Activated CD4-positive, CD25-positive, alpha-beta regulatory T cell treated with anti-CD3 and anti-CD28 coated beads, Interleukin-2, amount 50 U/mL, for 72 hours (primary cell): Measurements from ENCODE around the gene FBXO24.
A peak's percentile ranks its signal among the peaks of the same experiment; 100 is the strongest.
"Not testable (repeated sequence)": the region's sequence is repeated elsewhere in the genome, so short reads cannot be mapped to it uniquely, and the experiment has no call there.

Experiments used
- DNase-seq: peaks from one replicate; pipeline ENCODE4 v3.0.0; 2021

Gene FBXO24

GRCh38 chr7:100561491-100562194, 24.5 kb upstream of the FBXO24 start:
- DNase-seq, result no peak

DNA sequence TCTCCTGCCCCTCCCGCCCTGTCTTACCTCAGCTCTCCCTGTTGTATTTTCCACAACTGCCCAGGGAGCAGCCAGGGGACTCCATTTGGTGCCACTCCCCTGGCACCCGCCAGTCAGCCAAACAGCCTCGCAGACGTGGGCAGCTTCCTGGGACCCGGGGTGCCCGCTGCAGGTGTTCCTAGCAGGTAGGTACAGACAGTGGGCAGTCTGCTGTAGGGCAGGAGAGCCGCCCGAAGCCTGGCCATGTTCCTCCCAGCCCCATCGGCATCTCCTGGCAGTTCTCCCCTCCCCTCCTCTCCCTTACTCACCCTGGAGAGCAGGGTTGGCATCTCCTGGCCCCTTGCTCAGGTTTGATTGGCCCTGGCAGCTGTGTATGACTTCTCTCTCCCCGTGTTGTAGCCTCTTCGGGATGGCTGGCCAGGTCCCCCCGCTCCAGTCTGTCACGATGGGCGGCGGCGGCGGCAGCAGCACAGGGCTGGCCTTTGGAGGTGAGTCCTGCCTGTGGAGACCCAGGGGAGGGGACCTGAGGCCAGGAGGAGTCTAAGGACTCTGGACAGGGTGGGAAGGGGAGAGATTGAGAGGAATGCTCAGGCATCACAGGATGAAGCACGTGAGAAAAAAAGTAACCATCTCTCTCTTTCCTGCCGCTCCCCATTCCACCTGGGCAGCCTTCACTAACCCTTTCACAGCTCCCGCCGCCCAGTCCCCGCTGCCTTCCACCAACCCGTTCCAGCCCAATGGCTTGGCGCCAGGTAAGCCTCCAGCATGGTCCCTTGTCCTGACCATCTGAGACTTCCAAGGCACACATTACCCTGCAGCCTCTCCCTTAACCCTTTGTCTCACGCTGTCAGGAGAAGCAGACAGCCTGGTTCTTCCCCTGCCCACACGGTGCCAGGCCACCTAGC, 23.7 kb upstream of the FBXO24 start:
- no peak for DNase-seq

GRCh38 chr7:100563100-100563564, 23.0 kb upstream of the FBXO24 start:
- DNase-seq, result no peak

DNA sequence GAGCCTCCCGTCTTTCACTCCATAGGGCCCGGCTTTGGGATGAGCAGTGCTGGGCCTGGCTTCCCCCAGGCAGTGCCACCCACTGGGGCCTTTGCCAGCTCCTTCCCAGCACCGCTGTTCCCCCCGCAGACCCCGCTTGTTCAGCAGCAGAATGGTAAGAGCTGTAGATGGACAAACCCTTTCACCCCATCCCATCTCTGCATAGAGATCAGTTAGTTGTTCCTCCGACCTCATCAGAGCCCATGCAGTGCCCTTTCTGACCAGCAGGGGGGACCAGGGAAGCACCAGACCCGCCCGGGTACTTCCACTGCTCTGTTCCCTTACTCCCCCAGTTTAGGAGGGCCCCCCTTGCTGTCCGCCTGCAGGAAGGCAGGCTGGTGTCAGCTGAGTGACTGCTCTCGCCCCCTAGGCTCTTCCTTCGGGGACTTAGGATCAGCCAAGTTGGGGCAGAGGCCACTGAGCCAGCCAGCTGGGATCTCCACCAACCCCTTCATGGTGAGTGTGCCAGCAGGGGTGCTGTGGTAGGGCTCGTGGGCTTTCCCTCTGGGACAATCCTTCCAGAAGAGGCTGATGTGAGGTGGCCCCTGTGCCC, 22.2 kb upstream of the FBXO24 start:
- DNase-seq, result peak; percentile 86

GRCh38 chr7:100564405-100564804, 21.7 kb upstream of the FBXO24 start:
- DNase-seq, result not testable (repeated sequence)

GRCh38 chr7:100565133-100565571, 21.0 kb upstream of the FBXO24 start:
- DNase-seq, result no peak

GRCh38 chr7:100566018-100566531, 20.1 kb upstream of the FBXO24 start:
- DNase-seq, result no peak

DNA sequence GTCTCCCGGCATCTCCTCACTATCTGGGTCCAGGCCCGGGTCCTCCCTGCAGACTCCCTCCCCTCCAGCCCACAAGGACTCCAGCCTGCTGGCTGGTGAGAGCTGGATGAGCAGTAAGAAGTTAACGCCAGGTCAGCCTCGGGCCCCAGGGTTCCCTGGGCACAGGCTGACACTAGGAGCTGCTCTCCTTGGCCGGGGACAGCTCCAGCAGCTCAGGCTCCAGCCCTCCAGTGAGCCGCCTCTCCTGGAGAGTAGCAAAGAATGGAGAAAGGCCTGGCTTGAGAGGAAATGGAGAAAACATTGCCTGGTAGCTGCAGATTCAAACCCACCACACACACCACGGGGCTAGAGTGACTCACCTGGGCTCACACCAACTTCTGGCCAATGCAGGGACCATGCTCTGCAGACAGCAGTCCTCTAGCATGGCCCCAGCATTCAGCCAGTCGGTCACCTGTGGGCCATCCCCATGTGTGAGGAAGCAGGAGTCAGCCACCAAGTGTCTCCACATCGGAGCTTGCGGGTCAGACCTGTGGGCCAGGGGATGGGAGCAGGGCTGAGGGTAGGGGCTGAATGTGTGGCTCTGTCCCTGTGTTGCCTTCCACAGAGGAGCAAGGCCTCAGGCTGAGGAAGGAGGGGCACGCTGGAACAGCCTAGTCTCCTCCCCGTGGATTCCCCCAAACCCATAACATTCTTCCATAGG, 18.9 kb upstream of the FBXO24 start:
- DNase-seq, result no peak

- DNase-seq, result no peak
These were observed 18.4 kb upstream of the FBXO24 start for GRCh38 chr7:100567751-100568175.

DNA sequence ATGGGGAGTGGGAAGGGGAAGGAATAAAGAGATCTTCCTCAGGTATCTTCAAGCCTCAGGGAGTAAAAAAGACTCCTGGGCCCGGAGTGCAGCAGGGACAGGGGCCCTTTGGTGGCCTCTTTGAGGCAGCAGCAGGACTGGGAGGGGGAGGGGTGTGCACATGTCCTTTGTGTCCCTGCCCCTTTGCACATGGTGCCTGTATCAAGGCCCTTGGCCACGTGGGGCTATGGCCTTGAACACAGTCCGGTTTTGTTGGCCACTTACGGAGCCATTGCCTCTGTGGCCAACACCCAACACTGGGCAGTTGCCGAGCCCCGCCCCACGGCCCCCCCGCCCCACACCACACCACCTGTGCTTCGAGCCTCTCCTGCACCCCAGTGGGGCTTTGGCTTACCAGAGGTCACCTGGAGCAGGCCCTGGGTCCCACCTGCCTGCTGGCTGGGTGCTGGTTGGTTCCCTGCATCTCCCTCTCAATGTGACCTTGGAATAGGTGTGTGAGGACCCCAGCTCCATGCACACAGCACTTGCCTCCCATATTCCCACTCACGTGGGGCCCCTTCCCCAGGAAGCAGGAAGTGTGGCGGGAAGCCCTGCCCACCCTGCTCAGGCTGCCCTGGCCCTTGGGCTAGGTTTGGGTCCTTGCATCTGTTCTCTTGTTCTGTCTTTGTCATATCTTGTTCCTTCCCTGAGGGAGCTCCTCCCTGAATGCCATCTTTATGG, 17.8 kb upstream of the FBXO24 start:
- DNase-seq, result no peak

- DNase-seq, result no peak
These were observed 17.0 kb upstream of the FBXO24 start for GRCh38 chr7:100568896-100569844.

DNA sequence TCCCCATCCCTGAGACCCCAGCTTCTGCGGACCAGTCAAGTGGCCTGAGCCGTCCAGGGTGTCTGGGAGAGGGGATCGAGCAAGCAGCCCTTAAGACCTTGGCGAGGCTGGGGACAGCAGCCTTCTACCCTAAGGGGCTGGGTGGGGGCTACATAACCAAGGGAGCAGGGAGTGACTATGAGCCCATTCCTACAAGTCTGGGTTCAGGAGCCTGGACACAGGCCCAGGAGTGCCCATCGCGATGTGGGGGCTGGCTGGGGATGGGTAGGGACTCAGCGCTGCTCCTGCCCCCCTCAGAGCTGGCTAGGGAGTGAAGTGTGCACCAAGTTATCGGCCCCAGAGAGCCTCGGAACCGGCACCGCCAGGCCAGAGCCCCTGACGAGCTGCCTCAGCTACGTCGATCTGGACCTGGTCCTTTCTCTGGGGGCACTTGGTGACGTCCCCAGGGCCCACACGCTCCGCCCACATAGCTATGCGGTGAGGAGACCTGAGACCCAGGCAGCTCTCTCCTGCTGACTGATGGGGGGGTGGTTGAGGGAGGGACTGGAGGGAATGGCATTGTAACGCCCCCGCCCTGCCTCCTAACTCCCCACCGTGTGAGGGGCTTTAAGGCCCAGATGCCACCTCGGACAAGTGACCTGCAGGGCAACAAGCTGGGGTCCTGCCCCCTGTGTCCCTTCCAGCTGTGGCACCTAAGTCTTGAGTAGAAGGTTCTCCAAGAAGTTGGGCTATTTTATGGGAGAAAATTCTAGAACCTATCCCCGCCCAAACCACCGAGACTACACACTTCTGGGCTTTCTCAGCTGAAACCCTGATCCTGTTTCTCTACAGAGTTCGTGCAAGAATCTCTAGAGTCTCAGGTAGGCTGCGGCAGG, 14.9 kb upstream of the FBXO24 start:
- no peak for DNase-seq

DNA sequence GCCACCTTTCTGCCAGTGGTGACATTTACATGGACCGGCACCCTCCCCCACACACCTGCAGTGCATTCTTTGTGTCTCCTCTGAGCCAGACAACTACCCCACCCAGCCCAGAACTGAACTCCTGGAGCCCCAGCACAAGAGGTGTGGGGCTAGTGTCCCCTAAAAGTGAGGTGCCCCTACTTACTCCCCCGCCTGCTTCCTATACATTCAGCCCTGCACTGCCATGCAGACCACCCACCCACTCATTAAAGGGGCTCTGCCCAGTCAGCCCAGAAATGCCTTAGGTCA, 14.4 kb upstream of the FBXO24 start:
- no peak for DNase-seq

GRCh38 chr7:100572281-100572948, 13.7 kb upstream of the FBXO24 start:
- no peak for DNase-seq

DNA sequence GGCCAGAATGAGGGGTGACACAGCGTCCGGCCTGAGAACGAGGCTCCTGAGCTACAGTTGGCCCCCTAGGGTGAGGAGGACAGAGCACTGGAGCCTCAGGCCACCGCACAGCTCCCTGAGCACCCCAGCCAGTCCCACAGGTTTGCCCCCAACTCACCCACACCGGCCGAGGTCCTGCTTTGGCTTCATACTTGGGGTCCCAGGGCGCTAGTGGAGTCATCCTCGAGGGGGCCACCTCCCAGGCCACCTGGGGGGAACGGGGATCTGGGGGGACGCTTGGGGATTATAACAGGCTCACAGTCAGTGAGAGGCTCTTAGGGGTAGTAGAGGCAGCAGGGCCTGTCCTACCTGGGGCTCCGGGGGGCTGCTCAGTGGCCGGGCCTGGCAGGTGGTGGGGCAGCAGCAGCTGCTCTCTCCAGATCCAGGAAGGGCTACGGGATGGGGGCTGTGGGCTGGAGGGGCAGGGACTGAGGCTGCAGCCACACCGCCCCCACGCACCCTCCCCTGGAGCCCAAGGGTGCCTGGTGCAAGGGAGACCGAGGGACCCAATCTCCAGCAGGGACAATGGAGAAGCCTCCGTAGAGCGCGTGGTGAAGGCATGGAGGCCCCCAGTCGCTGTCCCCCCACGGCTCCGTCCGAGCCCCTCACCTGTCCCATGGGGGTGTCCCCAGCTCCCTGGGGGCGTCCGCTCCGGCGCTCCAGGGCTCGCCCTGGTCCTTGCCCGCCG, 13.0 kb upstream of the FBXO24 start:
- DNase-seq, result no peak

- DNase-seq, result no peak
These were observed 12.3 kb upstream of the FBXO24 start, which contains the start of gene SAP25 for GRCh38 chr7:100573691-100574361. Gene SAP25 (minus strand): TSS chr7:100573900. CDS start chr7:100573742, 158 bp downstream.

DNA sequence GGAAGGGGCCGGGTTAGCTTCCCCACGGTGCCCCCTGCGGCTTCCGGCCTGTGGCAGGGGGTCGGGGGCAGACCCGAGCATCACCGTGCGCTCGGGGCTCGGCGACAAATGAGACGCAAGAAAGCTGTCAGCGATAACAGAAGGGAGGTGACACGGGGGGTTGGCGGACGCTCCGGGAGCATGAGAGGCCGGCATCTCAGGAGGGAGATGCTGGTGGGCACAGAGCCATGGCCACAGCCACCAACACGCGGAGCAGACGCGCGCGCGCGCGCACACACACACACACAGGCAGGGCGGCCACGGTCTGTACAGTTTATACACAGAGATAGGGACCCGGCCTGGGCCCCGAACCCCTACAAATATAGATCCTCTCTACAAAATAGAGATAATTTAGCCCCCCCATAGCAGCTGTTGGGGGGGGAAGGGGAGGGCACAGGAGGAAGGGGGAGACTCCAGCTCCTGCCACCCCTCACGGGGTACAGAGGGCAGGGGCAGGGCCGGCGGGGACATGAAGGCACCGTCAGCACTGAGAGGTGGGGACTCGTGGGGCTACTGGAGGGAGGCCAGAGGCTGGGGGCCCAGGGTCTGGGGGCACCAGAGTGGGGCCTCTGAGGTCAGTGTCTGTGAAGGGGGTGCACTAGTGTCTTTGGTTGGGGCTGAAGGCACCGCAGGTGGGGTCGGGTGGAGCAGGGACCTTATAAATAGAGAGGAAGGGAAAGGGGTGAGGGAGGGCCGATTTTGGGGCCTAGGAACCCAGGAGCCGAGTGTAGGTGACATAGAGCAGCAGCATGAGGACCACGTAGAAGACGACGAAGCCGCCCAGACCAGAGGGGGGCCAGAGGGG, 11.5 kb upstream of the FBXO24 start:
- no peak for DNase-seq
